Stimulated activated CD8-positive, alpha-beta memory T cell treated with anti-CD3 and anti-CD28 coated beads, Interleukin-7, amount 100 ng/mL, for 24 hours (primary cell): ENCODE data around the gene DLG2.

ENCODE experiments used
- DNase-seq: peaks from one replicate; pipeline ENCODE4 v3.0.0-alpha.2; 2020; ENCODE audit warnings: low read depth

DLG2 gene

GRCh38 chr11:83847467-83848034 lies 1779.6 kb downstream of the DLG2 start:
- no peak for DNase-seq

GRCh38 chr11:83845797-83846196 lies 1781.3 kb downstream of the DLG2 start:
- no peak for DNase-seq

DNA sequence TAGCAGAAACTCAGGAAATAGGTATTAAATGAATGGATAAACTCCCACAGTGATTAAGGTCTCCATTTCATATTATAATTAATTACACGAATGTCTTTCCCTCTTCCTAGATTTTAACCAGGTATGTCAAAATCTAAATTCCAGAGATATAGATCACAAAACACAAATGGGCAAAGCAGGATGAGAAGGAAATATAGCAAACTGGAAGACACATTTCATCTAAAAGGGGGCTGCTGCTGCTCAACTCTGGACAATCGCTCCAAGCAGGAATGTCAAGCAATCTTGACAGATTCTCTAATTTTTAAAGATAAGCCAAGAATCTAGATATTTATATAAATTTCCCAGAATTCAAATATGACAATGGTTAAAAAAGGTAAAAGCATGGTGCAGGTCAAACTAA lies 1786.8 kb downstream of the DLG2 start:
- no peak for DNase-seq

- DNase-seq = no peak
Measured at GRCh38 chr11:83836883-83837654, 1790.1 kb downstream of the DLG2 start.

DNA sequence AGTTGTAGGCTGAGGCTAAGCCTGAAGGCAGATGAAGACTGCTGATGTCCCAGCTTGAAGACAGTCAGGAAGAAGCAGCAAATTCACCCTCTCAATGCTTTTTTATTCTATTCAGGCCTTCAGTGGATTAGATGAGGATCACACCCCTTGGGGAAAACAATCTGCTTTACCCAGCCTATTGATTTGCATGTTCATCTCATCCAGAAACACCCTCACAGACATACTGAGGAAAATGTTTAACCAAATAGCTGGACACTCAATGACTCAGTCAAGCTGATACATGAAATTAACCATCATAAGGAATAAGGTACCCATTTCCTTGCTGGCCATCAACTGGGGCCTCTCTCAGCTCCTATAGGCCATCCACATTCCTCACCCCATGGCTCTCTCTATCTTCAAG lies 1791.1 kb downstream of the DLG2 start:
- no peak for DNase-seq

DNA sequence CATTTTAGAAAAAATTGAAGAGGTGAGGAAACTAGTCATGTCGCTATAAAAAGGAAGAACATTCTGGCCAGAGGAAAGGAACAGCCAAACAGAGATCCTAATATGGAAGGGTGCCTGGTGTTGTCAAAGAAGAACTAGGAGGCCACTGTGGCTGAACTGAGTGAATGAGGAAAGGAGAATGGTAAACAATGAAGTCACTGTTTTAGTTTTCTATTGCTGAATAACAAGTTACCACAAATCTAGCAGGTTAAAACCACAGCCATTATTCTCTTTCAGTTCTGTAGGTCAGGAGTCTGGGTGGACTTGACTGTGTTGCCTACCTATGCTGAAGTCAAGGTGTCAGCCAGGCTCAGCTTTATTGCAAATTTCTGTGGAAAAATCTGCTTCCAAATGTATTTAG lies 1791.7 kb downstream of the DLG2 start:
- no peak for DNase-seq

- DNase-seq = no peak
Measured at GRCh38 chr11:83831929-83832328, 1795.2 kb downstream of the DLG2 start.

GRCh38 chr11:83827940-83828554 lies 1799.1 kb downstream of the DLG2 start:
- DNase-seq = no peak

- no peak for DNase-seq
Measured at GRCh38 chr11:83827520-83827919, 1799.6 kb downstream of the DLG2 start.

DNA sequence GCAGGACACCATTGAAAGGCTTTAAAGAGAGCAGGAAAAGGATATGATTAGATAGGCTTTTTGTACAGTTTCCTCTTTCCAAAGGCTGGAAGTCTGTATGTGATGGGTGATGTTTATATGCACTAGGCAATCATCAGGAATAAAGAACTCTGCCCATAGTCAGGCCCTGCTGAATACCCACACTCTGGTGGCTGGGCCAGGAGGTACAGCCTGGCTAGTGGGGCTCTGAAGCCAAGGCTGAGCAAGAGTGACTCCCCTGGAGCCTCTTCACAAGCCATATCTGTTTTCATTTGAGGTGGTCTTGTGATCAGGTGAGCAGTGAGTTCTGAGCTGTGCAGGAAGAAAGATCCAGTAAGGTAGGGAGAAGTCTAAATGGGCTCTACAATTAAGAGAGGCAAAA lies 1801.1 kb downstream of the DLG2 start:
- no peak for DNase-seq

DNA sequence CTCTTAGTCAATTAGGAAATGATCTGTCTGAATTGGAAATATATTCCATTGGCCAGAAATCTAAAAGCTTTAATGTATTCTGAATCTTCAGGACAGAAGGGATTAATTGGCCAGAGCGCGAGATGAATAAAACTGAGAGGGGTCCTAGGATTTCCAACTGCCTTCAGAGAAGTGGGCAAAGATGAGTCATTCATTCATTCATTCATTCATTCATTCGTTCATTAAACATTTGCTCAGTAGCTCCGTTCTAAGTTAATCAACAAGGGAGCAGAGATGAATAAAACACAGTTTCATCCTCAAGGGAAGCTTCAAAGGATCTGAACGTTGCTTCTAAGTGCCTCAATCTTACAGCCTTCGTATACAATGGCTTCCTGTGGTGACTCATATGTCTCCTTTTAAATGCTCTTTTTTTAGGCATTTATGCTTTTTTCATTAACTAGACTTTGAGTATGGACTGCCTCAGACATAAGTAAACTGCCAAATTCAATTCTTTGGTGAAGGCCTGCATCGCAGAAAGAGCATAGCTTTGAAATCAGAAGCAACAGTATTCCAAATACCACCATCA lies 1803.6 kb downstream of the DLG2 start:
- no peak for DNase-seq

DNA sequence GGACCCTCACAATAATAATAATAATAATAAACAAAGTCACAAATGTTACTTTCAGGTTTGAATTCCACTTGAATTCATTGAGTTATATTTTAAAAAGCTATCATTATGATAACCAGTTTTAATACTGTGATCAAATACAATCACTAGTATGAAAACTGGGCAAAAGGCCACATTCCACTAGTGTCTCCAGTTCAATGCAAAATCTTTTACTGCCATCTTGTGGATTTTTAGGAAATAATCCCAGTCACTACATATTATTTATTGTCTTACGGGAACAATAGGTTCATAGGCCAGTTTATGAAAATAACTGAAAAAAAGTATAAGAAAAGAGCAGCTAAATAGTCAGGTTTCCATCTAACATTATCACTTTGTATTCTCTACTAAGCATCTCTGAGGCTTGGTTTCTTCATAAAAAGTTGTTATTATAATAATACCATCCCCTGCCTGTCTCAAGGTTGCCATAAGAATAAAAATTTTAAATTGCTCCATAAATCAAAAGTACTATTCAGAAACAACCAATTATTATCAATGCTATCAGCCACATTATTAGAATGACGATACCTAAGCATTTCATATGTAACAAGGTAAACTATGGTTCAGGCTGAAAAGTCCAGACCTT lies 1807.1 kb downstream of the DLG2 start:
- no peak for DNase-seq

DNA sequence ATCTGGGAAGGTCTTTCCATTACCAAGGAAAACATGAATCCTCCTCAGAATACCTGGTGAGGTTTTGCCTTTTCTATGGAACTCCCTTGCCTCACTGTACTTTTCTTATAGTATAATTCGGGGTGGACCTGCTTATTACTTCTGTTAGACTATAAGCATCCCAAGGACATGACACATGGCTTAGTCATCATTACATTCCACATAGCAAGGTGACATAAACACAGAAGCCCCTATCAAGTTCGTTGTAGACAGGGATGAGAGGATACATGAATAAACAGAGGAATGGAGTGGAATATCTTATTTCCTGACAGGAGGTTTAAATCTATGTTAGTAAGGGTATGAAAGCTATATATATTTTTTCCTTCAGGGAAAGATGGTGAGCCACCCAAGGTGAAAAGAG lies 1808.8 kb downstream of the DLG2 start:
- no peak for DNase-seq

GRCh38 chr11:83816572-83817187 lies 1810.5 kb downstream of the DLG2 start:
- DNase-seq = no peak

DNA sequence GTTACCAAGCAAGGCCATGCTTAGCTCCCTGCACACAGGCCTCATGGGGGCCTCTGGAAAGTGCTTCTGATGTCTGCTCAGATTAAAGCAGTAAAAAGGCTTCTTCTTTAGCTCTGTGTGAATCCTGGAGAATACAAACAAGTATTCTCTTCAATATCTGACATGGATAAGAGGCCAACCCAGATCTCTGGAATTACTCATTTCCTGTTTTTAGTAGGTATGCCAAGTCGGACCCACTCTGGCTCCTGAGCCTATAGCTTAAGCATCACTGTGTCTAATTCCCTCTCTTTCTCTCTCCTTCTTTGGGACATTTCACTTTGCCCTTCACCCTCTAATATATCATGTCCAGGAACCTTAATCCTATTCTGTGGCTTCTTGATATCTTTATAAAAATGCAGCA lies 1811.4 kb downstream of the DLG2 start:
- no peak for DNase-seq

DNA sequence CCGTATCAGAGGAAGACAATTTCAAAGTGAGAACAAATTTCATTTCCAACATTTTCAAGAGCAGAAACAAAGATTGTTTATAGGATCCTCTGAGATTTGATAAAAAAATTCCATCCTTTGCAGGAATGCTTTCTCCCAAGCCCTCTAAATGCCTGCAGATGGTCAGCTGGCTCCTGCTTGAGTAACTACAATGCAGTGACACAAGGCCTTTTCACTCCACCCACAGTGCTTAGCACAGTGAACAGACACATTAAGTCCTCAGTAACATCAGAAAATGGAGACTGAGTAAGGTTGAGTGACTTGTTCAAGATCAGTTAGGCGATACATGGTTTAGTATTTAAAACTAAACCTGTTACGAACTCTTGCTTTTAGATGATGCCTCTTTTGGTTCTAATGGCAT lies 1813.8 kb downstream of the DLG2 start:
- no peak for DNase-seq

GRCh38 chr11:83809274-83809673 lies 1817.9 kb downstream of the DLG2 start:
- DNase-seq = no peak

GRCh38 chr11:83801799-83802198 lies 1825.3 kb downstream of the DLG2 start:
- DNase-seq = no peak

DNA sequence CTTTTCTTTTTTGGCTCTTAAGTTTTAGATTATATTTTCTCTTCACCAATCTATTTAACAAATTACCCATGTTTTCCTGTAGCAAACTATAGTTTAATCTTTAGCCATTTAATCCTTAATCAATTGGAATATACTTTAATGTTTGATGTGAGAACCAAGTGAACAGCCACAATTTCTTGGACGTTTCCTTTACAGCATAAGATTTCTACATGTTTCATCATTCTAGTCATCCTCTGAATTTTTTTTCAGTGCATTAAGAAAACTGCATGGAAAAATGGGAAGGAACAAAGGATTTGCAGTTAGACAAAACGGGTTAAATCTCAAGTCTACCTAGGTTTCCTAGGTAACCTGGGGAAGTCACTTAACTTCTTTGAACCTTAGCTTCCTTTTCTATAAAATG lies 1833.8 kb downstream of the DLG2 start:
- no peak for DNase-seq

- DNase-seq = no peak
Measured at GRCh38 chr11:83791557-83791956, 1835.6 kb downstream of the DLG2 start.

DNA sequence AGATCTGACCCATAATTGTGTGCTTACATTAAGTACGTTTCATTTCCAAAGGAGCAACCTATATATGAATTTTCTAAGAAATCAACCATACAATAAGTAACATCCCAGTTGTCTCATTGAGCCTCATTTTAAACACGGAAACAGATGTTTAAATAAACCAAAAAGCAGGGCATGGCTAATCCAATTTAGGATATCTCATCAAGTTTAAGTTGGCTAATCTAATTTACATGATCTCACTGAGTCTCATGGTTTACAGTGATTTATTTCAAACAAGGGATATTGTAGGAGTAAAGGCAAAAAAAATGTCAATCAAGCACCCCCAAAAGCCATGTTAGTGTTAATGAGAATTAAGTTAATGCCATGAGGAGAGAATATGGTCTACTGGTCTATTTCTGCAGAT lies 1841.2 kb downstream of the DLG2 start:
- DNase-seq = no peak

- no peak for DNase-seq
Measured at GRCh38 chr11:83784419-83784818, 1842.7 kb downstream of the DLG2 start.
